ENCODE measurements around the gene KLF16. TPM values are rescaled to one million over a fixed set of nuclear protein-coding genes. Genes with fewer than 3 reads are reported as not detected.

Gene KLF16
- total RNA-seq, 2 experiments from 2014 or later = 41.5 to 45.7 TPM

- POLR2A ChIA-PET = no interaction called here
- CTCF ChIA-PET = interaction anchor here (0.6 to 3.1 kb wide), 20 partner anchors 8 to 1549 kb away, joined by 3 to 23 read pairs (median 4); no protein-coding TSS in a partner anchor
Observed at GRCh38 chr19:1837625-1838105, 25.7 kb downstream of the KLF16 start.

- CTCF ChIA-PET = interaction anchor here (0.6 to 3.1 kb wide), 16 partner anchors 8 to 401 kb away, joined by 3 to 23 read pairs (median 4); no protein-coding TSS in a partner anchor
- POLR2A ChIA-PET = no interaction called here
Observed at GRCh38 chr19:1837222-1837565, 26.2 kb downstream of the KLF16 start.

GRCh38 chr19:1836458-1837221 lies 26.7 kb downstream of the KLF16 start:
- CTCF ChIA-PET = interaction anchor here (0.6 to 3.1 kb wide), 17 partner anchors 7 to 400 kb away, joined by 3 to 23 read pairs (median 4); no protein-coding TSS in a partner anchor
- POLR2A ChIA-PET = no interaction called here

- POLR2A ChIA-PET = no interaction called here
- CTCF ChIA-PET = no interaction called here
Observed at GRCh38 chr19:1833540-1833939, 29.8 kb downstream of the KLF16 start.

- ChIA-PET CTCF (interaction anchor here (0.7 kb wide), 1 partner anchor 15 kb away, joined by 3 read pairs; no protein-coding TSS in a partner anchor), POLR2A (no interaction called here)
Observed at GRCh38 chr19:1832046-1832663, 31.2 kb downstream of the KLF16 start.

GRCh38 chr19:1830978-1831377 lies 32.4 kb downstream of the KLF16 start:
- ChIA-PET CTCF (interaction anchor here (0.7 kb wide), 1 partner anchor 285 kb away, joined by 6 read pairs; no protein-coding TSS in a partner anchor), POLR2A (no interaction called here)

- ChIA-PET CTCF (no interaction called here), POLR2A (no interaction called here)
Observed at GRCh38 chr19:1830568-1830967, 32.8 kb downstream of the KLF16 start.

- ChIA-PET POLR2A (no interaction called here), CTCF (interaction anchor here (0.7 to 1.1 kb wide), 2 partner anchors 8 to 32 kb away, joined by 3 to 4 read pairs; no protein-coding TSS in a partner anchor)
Observed at GRCh38 chr19:1829958-1830357, 33.4 kb downstream of the KLF16 start.

- CTCF ChIA-PET = interaction anchor here (1.1 to 1.5 kb wide), 3 partner anchors 9 to 41 kb away, joined by 3 to 4 read pairs (median 3); no protein-coding TSS in a partner anchor
- POLR2A ChIA-PET = no interaction called here
Observed at GRCh38 chr19:1828279-1829238, 34.8 kb downstream of the KLF16 start.

- CTCF ChIA-PET = interaction anchor here (1.4 to 1.5 kb wide), 2 partner anchors 10 to 40 kb away, joined by 3 to 4 read pairs; no protein-coding TSS in a partner anchor
Observed at GRCh38 chr19:1827566-1828278, 35.7 kb downstream of the KLF16 start.

GRCh38 chr19:1826557-1827521 lies 36.5 kb downstream of the KLF16 start:
- ChIA-PET CTCF (interaction anchor here (0.7 to 1.9 kb wide), 23 partner anchors 9 to 523 kb away, joined by 3 to 23 read pairs (median 4); partner anchors contain the start of gene MBD3), POLR2A (no interaction called here)

More at GRCh38 chr19:1827566-1828278, 35.7 kb downstream of the KLF16 start:
- POLR2A ChIA-PET = no interaction called here

- ChIA-PET CTCF (interaction anchor here (0.6 to 1.9 kb wide), 28 partner anchors 10 to 1056 kb away, joined by 3 to 23 read pairs (median 4); partner anchors contain the start of gene MBD3), POLR2A (interaction anchor here (0.6 kb wide), 2 partner anchors 12 to 79 kb away, joined by 3 to 5 read pairs; no protein-coding TSS in a partner anchor)
Observed at GRCh38 chr19:1825909-1826556, 37.3 kb downstream of the KLF16 start.

- ChIA-PET CTCF (interaction anchor here (1.1 to 1.2 kb wide), 2 partner anchors 13 to 15 kb away, joined by 3 read pairs; no protein-coding TSS in a partner anchor), POLR2A (interaction anchor here (1.1 kb wide), 1 partner anchor 152 kb away, joined by 3 read pairs; no protein-coding TSS in a partner anchor)
Observed at GRCh38 chr19:1824252-1824622, 39.1 kb downstream of the KLF16 start.

GRCh38 chr19:1823539-1824251 lies 39.7 kb downstream of the KLF16 start:
- ChIA-PET POLR2A (no interaction called here), CTCF (interaction anchor here (0.6 to 1.8 kb wide), 4 partner anchors 10 to 24 kb away, joined by 3 to 5 read pairs (median 4); no protein-coding TSS in a partner anchor)

GRCh38 chr19:1823020-1823419 lies 40.4 kb downstream of the KLF16 start:
- POLR2A ChIA-PET = no interaction called here
- CTCF ChIA-PET = interaction anchor here (0.6 to 1.8 kb wide), 5 partner anchors 9 to 23 kb away, joined by 3 to 5 read pairs (median 4); no protein-coding TSS in a partner anchor

GRCh38 chr19:1822210-1822609 lies 41.2 kb downstream of the KLF16 start:
- POLR2A ChIA-PET = no interaction called here

More at GRCh38 chr19:1822210-1822609, 41.2 kb downstream of the KLF16 start:
- CTCF ChIA-PET = interaction anchor here (1.4 to 1.8 kb wide), 2 partner anchors 8 to 16 kb away, joined by 5 read pairs; no protein-coding TSS in a partner anchor

All from activated CD8-positive, alpha-beta memory T cell treated with anti-CD3 and anti-CD28 coated beads for 36 hours (primary cell).